PC-9 (cell line): ENCODE data around the gene RPL39L. TPM values are rescaled to one million over a fixed set of nuclear protein-coding genes. Genes with fewer than 3 reads are reported as not detected.

ENCODE experiments used
- BruUV-seq: library from RNA; stranded (reverse); fragments of 400-500 nt; replicated peaks from 2 replicates; lab custom pipeline; 2021; lab: Mats Ljungman, UMichigan
- CTCF ChIA-PET: fragments of 300-600 bp; sonication (Branson Sonifier 250); formaldehyde crosslinking; loops from one replicate; lab custom pipeline; 2022; ENCODE audit warnings: antibody characterized with exemption; lab: Charles Lee
- POLR2A ChIA-PET: fragments of 300-600 bp; sonication (Branson Sonifier 250); formaldehyde crosslinking; loops from one replicate; lab custom pipeline; 2022; ENCODE audit warnings: antibody characterized with exemption; ENCODE audit not compliant: unreplicated experiment; lab: Charles Lee
- DNase-seq, 2 experiments: peaks; one replicate each; pipeline versions ENCODE4 v3.0.0 to v3.0.0-alpha.2; 2015 to 2022; ENCODE audit warnings: mixed read lengths in 1 of 2
- H2AFZ ChIP-seq: fragments of 200-600 bp; sonication (generic); 2 replicates; pipeline ENCODE4 v1.8.1; 2017; ENCODE audit warnings: antibody characterized with exemption
- H3F3A ChIP-seq: fragments of 200-600 bp; sonication (generic); 2 replicates; pipeline ENCODE4 v1.8.1; 2017; ENCODE audit warnings: antibody characterized with exemption, mild to moderate bottlenecking, low read depth; ENCODE audit not compliant: insufficient read depth
- H3K27ac ChIP-seq: fragments of 200-600 bp; sonication (generic); 2 replicates; pipeline ENCODE4 v1.6.1; 2016; ENCODE audit warnings: mixed run types
- H3K27me3 ChIP-seq: fragments of 200-600 bp; sonication (generic); 2 replicates; pipeline ENCODE4 v1.6.1; 2016; ENCODE audit warnings: low read depth, mixed run types; ENCODE audit not compliant: insufficient read depth
- H3K36me3 ChIP-seq: fragments of 200-600 bp; sonication (generic); 2 replicates; pipeline ENCODE4 v1.6.1; 2016; ENCODE audit warnings: low read depth, mixed run types
- H3K4me1 ChIP-seq: fragments of 200-600 bp; sonication (generic); replicated peaks from 2 replicates; pipeline ENCODE4 v1.6.1; 2016; ENCODE audit warnings: mixed run types; ENCODE audit not compliant: insufficient read depth
- H3K4me2 ChIP-seq: fragments of 200-600 bp; sonication (generic); 2 replicates; pipeline ENCODE4 v1.6.1; 2017; ENCODE audit warnings: mixed run types
- H3K4me3 ChIP-seq: fragments of 200-600 bp; sonication (generic); 2 replicates; pipeline ENCODE4 v1.6.1; 2016; ENCODE audit warnings: mixed run types
- H3K79me2 ChIP-seq: fragments of 200-600 bp; sonication (generic); 2 replicates; pipeline ENCODE4 v1.6.1; 2017; ENCODE audit warnings: low read depth, mixed run types
- H3K9me2 ChIP-seq: fragments of 200-600 bp; sonication (generic); 2 replicates; pipeline ENCODE4 v1.8.1; 2017; ENCODE audit warnings: mild to moderate bottlenecking; ENCODE audit not compliant: insufficient read depth
- H3K9me3 ChIP-seq: fragments of 200-600 bp; sonication (generic); 2 replicates; pipeline ENCODE4 v1.8.1; 2016; ENCODE audit warnings: low read depth; ENCODE audit not compliant: insufficient read depth
- H4K20me1 ChIP-seq: fragments of 200-600 bp; sonication (generic); 2 replicates; pipeline ENCODE4 v1.8.1; 2017; ENCODE audit not compliant: insufficient read depth
- EZH2 ChIP-seq: fragments of 200-600 bp; sonication (generic); IDR thresholded peaks from 2 replicates; pipeline ENCODE4 v1.8.0; 2017; ENCODE audit warnings: antibody characterized with exemption, low read depth
- intact Hi-C: fragments of 100-400 bp; cut with micrococcal nuclease; formaldehyde crosslinking; loops from one replicate; pipeline ENCODE4 v1.10.0; 2022; ENCODE audit not compliant: unreplicated experiment
- total RNA-seq: library from RNA; stranded (reverse); gene quantifications from 2 replicates; pipeline ENCODE4 v1.2.3, GENCODE V29; 2021
- TF ChIP-seq, protein P1 (sequence below): fragments of 200-600 bp; sonication (generic); conservative IDR thresholded peaks from 2 replicates; pipeline ENCODE4 v1.6.1; 2017; ENCODE audit warnings: mixed run types, antibody characterized with exemption, mild to moderate bottlenecking, moderate library complexity

The RPL39L gene
- total RNA-seq, 1 experiment from 2014 or later: 81.3 TPM

DNA sequence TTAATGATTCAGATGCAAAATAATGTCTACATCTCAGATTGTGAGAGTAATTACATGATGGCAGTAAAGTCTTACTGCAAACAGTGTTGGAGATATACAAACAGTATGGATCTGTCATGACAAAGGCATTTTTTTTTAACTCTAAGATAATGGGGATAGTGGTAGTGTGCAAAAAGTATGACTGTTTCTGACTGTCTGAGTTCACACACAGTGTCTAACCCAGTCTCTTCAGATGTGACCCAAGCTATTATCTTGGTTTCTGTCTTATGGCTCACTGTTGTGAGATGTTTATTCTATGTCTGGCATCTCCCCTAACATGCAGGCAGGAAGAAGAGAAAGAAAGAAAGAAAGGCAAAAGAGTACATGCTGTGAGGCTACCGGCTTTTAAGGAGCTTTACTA lies 17.0 kb downstream of the RPL39L start:
- Histone ChIP-seq H3K79me2 (no peaks in the 10 kb centered on the region), H3K9me3 (peaks cover 4% of the 10 kb centered on the region; the same call in 1 of the 2 replicates), H3K4me3 (no peak overlapping the region), H3F3A (no peaks in the 10 kb centered on the region), H3K4me1 (no peaks in the 10 kb centered on the region), H4K20me1 (no peaks in the 10 kb centered on the region), H3K9me2 (0 out of 2 replicates have a peak, but pooled peaks cover 5% of the 10 kb centered on the region), H3K4me2 (no peak overlapping the region), H3K27me3 (no peaks in the 10 kb centered on the region), H3K36me3 (peaks cover 11% of the 10 kb centered on the region; the same call in 1 of the 2 replicates), H2AFZ (no peak overlapping the region), H3K27ac (no peak overlapping the region)
- TF ChIP-seq, protein P1, sequence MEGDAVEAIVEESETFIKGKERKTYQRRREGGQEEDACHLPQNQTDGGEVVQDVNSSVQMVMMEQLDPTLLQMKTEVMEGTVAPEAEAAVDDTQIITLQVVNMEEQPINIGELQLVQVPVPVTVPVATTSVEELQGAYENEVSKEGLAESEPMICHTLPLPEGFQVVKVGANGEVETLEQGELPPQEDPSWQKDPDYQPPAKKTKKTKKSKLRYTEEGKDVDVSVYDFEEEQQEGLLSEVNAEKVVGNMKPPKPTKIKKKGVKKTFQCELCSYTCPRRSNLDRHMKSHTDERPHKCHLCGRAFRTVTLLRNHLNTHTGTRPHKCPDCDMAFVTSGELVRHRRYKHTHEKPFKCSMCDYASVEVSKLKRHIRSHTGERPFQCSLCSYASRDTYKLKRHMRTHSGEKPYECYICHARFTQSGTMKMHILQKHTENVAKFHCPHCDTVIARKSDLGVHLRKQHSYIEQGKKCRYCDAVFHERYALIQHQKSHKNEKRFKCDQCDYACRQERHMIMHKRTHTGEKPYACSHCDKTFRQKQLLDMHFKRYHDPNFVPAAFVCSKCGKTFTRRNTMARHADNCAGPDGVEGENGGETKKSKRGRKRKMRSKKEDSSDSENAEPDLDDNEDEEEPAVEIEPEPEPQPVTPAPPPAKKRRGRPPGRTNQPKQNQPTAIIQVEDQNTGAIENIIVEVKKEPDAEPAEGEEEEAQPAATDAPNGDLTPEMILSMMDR: no peak
- no peak for TF ChIP-seq EZH2
- intact Hi-C loops: no loop called here
- BruUV-seq: no TSS peak
- no peak for DNase-seq
- ChIA-PET POLR2A (interaction anchor here (0.5 kb wide), 2 partner anchors 65 to 161 kb away, joined by 3 to 9 read pairs; no protein-coding TSS in a partner anchor), CTCF (no interaction called here)

DNA sequence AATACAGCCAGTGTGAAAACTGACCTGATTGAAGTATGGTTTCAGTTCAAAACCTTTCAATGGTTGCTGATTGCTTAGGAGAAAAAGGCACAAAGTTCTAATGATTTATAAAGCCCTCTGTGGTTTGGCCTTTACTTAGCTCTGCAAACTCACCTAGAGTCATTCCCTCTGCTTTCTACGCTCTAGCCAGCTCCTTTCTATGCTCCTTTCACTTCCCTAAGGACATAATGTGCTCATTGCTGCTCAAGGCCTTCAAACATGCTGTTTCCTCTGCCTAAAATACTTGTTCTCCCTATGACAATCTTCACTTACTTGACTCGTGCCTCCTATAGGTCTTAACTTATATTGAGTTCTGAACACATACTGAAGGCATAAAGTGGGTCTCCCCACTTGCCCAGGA lies 19.0 kb downstream of the RPL39L start:
- H3K27ac ChIP-seq: no peak overlapping the region
- ChIA-PET CTCF (no interaction called here), POLR2A (no interaction called here)
- H3K4me2 ChIP-seq: no peak overlapping the region
- no TSS peak for BruUV-seq
- 0 out of 2 replicates have a peak, but pooled peaks cover 5% of the 10 kb centered on the region for H3K9me2 ChIP-seq
- no peaks in the 10 kb centered on the region for H3K79me2 ChIP-seq
- no peaks in the 10 kb centered on the region for H3K4me1 ChIP-seq
- no peaks in the 10 kb centered on the region for H3K27me3 ChIP-seq
- H3K36me3 ChIP-seq: peaks cover 5% of the 10 kb centered on the region; the same call in 1 of the 2 replicates
- H3K9me3 ChIP-seq: no peaks in the 10 kb centered on the region
- no peak overlapping the region for H3K4me3 ChIP-seq
- no peak overlapping the region for H2AFZ ChIP-seq
- H4K20me1 ChIP-seq: no peaks in the 10 kb centered on the region
- no peaks in the 10 kb centered on the region for H3F3A ChIP-seq
- TF ChIP-seq, protein P1: no peak
- no peak for TF ChIP-seq EZH2
- DNase-seq: no peak
- intact Hi-C loops: no loop called here

GRCh38 chr3:187114511-187114910 lies 24.8 kb downstream of the RPL39L start:
- intact Hi-C loops: loop anchor here (5.0 kb wide), 1 partner anchor 108 kb away; no protein-coding TSS in a partner anchor
- H3K4me1 ChIP-seq: no peaks in the 10 kb centered on the region

More at GRCh38 chr3:187114511-187114910, 24.8 kb downstream of the RPL39L start:
- Histone ChIP-seq H3K27ac (no peak overlapping the region), H3K4me3 (no peak overlapping the region), H4K20me1 (no peaks in the 10 kb centered on the region), H3K27me3 (no peaks in the 10 kb centered on the region), H3K4me2 (no peak overlapping the region), H2AFZ (no peak overlapping the region), H3K9me2 (no peaks in the 10 kb centered on the region), H3K9me3 (no peaks in the 10 kb centered on the region), H3K79me2 (no peaks in the 10 kb centered on the region), H3F3A (no peaks in the 10 kb centered on the region; the same call in 1 of the 2 replicates), H3K36me3 (no peaks in the 10 kb centered on the region)
- DNase-seq: no peak
- TF ChIP-seq, protein P1: no peak
- no peak for TF ChIP-seq EZH2
- CTCF ChIA-PET: interaction anchor here (0.6 to 1.5 kb wide), 3 partner anchors 25 to 247 kb away, joined by 3 to 7 read pairs (median 6); partner anchors contain the start of gene RPL39L
- BruUV-seq: no TSS peak
- POLR2A ChIA-PET: no interaction called here
